GM12864 (cell line): ENCODE results near the gene NRCAM.
A peak's percentile ranks its signal among the peaks of the same experiment; 100 is the strongest.

Experiments used
- DNase-seq: peaks from one replicate; pipeline ENCODE4 v3.0.0-alpha.2; 2011; ENCODE audit warnings: low read depth
- H3K4me3 ChIP-seq: 2 replicates; pipeline ENCODE4 v1.5.1; 2011; ENCODE audit warnings: mild to moderate bottlenecking, low read depth, low read length, control low read depth
- CTCF ChIP-seq: IDR thresholded peaks from 2 replicates; pipeline ENCODE4 v1.5.1; 2011; ENCODE audit warnings: low read depth, mild to moderate bottlenecking, moderate library complexity, low read length, control low read depth, inconsistent platforms; ENCODE audit errors: missing control alignments

Gene NRCAM

GRCh38 chr7:108418946-108419345 is 37.3 kb downstream of the NRCAM start:
- H3K4me3 ChIP-seq: no peak overlapping the region
- no peak for DNase-seq
- no peak for TF ChIP-seq CTCF

- TF ChIP-seq CTCF: no peak
- no peak overlapping the region for H3K4me3 ChIP-seq
- DNase-seq: no peak
These were observed 38.3 kb downstream of the NRCAM start for GRCh38 chr7:108417926-108418325.

- no peak overlapping the region for H3K4me3 ChIP-seq
- no peak for TF ChIP-seq CTCF
- DNase-seq: no peak
These were observed 39.1 kb downstream of the NRCAM start for GRCh38 chr7:108417144-108417543.

GRCh38 chr7:108415821-108416536 is 40.3 kb downstream of the NRCAM start:
- peak; percentile 40 for DNase-seq
- TF ChIP-seq CTCF: no peak
- no peak overlapping the region for H3K4me3 ChIP-seq

- no peak overlapping the region for H3K4me3 ChIP-seq
- TF ChIP-seq CTCF: no peak
- DNase-seq: no peak
These were observed 41.2 kb downstream of the NRCAM start for GRCh38 chr7:108415084-108415483.

GRCh38 chr7:108413782-108414492 is 42.3 kb downstream of the NRCAM start:
- H3K4me3 ChIP-seq: no peak overlapping the region
- TF ChIP-seq CTCF: no peak
- no peak for DNase-seq

- TF ChIP-seq CTCF: no peak
- H3K4me3 ChIP-seq: no peak overlapping the region
- no peak for DNase-seq
These were observed 42.9 kb downstream of the NRCAM start for GRCh38 chr7:108413337-108413736.
